HG03575 (cell line): ENCODE results near the gene CHSY3.

Experiments
- ATAC-seq: cut with Tn5 transposase; IDR thresholded peaks from one replicate; pipeline ENCODE4 v1.9.1; 2021; ENCODE audit not compliant: unreplicated experiment, insufficient number of reproducible peaks, low FRiP score; ENCODE audit errors: extremely low read depth

CHSY3 gene

DNA sequence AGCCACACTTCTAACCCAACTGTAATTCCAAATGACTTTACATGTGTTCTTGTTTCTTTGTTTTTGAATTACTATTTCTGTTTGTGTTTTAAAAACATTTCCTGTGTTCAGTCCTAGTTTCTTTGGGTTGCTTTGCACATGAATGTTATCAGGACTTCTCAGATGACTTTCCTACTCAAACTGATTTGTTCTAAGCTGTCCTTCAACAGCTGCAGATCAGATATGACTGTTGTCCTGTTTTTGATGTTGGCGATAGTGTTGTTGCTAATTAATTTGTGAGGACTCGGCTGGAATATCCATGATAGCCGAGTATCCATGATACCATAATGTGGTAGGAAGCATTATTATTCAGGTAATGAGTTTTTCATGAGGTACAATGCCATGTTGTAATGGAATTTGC, 98.6 kb downstream of the CHSY3 start:
- ATAC-seq = no peak

DNA sequence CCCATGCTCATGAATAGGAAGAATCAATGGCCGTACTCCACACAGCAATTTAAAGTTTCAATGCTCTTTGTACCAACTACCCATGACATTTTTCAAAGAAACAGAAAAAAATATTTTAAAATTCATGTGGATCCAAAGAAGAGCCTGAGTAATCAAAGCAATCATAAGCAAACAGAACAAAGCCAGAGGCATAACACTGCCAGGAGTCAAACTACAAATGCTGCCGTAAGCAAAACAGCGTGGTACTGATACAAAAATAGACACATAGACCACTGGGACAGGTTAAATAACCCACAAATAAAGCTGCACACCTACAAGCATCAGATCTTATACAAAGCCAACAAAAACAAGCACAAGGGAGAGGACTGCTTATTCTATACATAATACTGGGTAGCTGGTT, 107.7 kb downstream of the CHSY3 start:
- ATAC-seq = no peak

DNA sequence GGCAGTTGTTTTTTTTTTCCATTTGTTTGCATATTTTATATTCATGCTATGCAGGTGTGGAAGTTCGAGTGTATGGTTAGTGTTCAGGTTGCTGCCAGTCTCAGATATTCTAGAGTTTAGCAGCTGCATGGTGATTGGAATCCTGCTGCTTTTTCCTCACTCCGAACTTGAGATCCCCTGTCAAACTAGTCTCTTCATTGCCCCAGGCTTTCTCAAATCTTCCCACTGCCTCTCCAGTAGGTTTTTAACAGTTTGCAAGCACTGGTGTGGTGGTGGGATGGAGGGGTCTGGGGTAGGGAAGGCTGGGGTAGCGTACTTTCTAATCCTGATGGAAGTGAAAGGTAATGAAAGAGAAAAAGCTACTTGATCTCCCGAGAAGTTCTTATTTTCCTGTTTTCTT, 112.9 kb downstream of the CHSY3 start:
- no peak for ATAC-seq

DNA sequence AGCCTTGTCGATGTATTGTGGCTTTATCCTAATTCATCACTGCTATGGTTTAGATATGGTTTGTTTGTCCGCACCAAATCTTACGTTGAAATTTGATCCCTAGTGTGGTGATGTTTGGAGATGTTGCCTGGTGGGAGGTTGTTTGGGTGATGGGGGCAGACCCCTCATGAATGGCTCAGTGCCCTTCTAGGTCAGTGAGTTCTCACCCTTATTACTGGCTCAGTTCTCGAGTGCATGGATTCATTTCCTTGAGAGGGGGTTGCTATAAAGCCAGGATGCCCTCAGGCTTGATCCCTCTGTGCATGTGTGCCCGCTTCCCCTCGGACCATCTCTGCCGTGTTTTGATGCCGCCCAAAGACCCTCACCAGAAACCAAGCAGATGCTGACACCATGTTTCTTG, 114.4 kb downstream of the CHSY3 start:
- no peak for ATAC-seq

DNA sequence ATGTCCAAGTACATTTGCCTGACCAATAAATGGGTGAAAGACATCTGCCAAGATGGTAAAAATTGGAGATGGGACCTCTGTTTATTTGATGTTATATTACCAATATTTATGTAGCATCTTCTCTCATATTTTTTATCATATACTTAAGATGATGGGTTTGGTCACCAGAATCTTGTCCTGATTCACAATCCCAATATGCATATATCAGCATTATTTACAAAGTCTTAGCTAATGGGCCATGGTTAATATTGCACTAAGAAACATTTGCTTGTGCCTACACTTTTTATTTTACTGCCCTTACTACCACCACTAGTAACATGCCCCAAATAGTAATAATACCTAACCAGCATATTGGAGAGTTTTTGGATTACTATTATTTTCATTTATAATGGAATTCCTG, 116.7 kb downstream of the CHSY3 start:
- no peak for ATAC-seq

DNA sequence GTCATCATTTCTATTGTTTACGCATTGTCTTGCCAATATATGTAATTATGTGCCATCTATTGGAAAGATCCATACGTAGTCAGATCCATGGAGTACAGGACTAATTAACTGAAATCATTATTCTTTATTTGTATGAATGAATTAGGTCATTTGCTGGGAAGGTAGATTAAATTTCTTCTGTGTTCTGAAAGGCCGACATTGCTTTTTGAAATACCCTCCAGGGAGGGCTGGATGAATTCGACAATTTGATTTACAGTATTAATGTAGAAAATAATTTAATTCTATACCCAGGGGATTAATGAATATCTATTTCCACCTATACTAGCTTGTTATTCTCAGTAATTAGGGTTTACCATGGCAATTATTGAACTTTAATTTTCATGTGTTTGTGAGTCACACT, 117.6 kb downstream of the CHSY3 start:
- ATAC-seq = no peak

DNA sequence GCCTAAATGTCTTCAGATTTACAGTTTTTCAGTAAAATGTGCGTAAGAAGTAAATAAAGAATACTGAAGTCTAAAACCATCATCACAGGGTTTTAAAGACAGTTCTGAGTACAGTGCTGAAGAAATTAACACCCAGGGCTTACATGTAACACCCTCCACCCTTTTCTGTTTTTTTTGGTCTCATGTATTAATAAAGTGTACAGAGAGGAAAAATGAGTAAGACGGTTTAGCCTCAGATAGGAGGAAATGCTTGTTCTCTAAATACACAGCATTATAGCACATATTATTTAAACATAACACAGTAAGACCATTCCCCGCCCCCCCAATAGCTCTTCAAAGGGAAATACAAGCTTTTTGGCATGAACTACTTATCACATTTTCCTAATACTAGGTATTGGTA, 119.3 kb downstream of the CHSY3 start:
- ATAC-seq = no peak

DNA sequence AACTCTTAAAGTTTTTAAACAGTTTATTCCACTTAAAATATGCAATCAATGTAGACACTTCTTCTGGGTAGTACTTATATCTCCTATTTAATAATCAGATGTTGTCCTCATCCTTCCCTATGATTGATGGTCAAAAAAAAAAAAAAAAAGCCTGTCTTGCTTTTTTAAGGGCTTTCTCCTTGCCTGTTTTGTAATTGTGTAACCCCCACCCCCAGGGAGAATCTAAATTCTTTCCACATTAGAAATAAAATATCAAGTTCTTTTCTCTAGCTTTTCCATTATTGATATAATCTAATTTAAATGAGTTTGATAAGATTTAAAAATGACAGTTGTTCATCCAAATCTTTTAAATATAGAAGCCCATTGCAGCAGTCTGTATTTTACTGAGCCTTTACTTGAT, 119.7 kb downstream of the CHSY3 start:
- ATAC-seq = no peak

DNA sequence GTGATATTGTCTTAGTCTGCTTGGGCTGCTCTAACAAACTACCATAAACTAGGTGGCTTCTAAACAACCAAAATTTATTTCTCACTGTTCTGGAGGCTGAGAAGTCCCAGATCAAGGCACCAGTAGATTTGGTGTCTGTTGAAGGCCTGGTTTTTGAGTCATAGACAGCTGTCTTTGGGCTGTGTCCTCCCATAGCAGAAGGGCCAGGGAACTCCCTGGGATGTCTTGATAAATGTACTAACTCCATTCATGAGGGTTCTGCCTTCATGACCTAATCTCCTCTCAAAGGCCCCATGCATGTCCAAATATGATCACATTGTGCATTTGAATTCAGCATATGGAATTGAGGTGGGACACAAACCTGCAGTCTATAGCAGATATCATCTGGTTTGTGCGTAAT, 121.2 kb downstream of the CHSY3 start:
- no peak for ATAC-seq

DNA sequence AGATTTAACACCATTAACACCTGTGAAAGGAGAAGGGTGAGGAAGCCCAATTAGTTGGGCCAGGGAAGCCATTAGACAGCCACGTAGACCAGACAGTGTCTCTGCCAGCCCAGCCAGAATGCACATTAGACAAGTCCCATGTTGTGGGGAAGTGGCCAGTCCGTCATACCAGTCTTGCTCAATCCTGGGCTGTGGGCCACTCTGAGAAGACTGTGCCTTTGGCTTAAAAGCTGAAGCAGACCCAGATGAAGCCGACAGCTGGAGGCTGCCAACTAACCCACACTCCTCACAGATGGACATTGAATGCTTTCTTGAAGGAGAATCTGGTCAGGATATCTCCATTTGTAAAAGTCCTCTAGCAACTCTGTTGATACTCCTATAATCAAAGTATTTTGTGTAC, 128.5 kb downstream of the CHSY3 start:
- no peak for ATAC-seq

DNA sequence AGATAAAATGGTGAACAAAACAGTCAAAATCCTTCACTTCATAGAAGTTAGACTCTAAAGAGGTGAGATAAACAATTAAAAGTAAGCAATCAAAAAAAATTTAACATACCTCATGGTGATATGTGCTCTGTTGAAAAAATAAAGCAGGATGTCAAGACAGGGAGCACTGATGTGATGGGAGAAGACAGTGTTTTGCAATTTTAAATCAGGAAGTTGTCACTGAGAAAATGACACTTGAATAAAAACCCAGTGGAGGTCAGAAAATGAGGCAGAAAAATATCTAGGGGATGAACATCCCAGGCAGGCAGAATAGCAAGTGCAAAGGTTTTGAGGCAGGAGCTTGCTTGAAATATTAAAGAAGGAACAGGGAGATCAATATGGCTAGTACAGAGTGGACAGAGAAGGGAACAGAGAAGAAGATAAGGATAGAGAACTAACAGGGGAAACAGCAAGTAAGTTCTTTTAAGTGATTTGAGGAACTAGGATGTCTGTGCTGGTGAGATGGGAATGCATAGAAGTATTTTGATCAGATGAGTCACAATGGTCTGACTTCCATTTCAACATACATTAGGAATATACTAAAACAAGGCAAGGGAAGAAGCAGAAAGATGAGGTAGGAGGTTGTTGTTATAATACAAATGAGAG, 130.4 kb downstream of the CHSY3 start:
- ATAC-seq = no peak

DNA sequence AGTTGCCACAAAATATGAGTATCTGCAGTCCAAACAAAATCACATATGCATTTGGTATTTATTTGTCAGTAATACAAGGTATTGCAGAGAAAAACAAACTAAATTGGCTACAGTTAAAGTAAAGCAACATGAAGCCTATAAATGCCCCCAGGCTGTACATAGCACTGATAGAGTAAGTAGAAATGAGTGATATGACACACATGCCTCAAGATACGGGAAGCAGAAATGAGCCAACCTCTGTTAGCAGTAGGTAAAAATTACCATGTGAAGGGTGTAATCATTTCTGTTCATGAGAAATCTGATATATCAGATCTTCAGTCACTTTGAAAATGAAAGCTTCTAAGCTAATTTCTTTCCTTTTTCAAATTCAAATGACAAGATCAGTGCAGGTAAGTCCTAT, 131.1 kb downstream of the CHSY3 start:
- no peak for ATAC-seq

DNA sequence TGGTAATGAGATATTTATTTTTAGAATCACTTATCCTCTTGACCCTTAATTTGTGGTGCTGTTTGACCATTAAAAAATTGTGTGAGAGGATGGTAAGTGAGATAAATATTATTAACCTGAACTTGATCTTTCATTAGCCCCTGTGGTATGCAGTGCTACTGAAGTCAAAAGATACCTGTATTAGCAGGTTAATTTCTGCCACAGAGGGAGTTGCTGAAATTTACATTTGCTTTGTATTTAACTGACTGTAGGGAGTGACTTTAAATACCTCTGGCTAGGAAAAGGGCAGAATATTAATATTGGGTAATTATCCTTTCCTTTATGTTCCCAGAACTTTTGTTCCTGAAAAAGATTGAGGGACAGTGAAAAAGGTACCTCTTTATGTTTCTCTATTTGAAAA, 133.6 kb downstream of the CHSY3 start:
- ATAC-seq = no peak

DNA sequence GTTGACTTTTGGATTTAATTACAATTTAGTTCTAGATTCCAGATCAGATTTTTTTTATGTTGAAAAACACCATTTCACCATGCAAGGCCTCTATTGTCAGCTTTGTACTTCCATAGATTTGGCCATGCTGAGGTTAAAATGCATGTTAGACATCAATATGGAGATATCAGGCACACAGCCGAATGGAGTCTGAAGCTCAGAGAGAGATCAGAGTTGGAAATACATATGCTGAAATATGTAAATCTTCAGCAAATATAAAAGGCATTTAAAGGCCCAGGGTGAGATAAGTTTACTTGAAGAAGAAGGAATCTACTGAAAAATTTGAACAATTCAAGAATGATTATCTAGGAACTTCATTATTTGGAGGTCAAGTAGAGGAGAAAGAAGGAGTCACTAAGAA, 139.6 kb downstream of the CHSY3 start:
- no peak for ATAC-seq

DNA sequence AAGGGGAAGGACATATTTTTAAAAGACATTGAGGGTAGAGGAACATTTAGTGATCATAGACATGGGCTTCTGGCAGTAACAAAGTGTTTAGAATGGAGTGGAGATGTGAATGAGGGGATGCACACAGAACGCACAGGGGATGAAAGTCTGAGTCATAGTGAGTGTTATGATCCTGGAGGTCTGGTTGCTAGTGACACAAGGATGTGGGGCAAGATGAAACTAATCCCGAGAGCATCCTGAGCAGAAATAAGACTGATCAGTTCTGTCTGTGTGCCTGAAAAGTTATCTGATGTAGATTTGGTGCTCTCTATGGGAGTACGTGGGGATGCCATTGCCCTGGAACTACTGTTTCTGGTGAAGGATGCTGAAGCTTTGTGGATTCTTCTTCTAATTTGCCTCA, 141.1 kb downstream of the CHSY3 start:
- no peak for ATAC-seq

DNA sequence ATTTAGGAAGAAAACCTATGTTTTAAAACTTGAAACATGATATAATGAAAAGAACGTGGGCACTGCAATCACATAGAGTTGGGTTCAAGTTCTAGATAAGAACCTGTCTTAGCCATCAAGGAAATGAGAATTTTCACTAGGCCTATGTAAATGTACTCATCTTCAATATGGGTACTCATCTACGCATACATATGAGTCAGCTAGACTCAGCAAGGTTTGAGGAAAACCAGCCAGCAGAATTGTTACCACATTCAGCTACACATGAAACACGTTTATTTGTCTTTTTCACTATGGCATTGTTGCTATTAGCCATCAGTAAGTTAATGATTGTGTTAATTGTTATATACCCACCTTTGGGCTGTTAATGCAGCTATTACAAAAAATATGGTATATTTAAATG, 146.3 kb downstream of the CHSY3 start:
- ATAC-seq = no peak

DNA sequence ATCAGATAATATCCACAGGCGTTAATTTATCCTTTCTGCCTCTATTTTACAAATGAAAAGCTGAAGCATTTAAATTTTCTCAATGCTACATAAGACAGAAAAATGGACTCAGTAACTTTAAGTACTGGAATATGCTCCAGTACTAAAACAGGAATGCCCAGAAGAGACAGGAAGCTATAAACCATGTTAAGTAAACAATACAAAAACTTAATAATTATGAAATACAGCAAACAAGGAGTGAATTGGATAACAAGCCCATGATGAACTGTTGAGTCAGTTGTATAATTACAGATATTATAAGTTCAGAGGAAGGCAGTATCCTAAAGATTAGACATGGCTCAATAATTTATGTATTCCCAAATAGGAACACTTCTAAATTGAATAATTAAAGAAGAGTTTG, 148.5 kb downstream of the CHSY3 start:
- ATAC-seq = no peak

DNA sequence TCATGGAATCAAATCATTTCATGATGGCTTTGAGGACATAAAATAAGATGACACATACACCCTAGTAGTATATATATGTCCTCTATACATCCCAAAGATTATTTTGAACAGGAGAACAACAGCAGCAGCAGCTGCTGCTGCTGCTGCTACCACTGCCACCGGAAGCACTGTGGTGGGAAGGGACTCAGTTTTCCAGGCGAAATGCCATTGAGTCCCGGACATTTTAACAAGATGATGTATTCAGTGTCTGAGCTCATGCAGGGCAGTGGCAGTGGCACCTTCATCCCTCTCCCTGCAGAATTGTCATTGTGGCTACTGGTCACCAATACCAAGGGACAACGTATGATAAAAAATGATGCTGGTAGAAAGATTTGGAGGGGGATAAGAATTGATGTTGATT, 151.3 kb downstream of the CHSY3 start:
- ATAC-seq = no peak

DNA sequence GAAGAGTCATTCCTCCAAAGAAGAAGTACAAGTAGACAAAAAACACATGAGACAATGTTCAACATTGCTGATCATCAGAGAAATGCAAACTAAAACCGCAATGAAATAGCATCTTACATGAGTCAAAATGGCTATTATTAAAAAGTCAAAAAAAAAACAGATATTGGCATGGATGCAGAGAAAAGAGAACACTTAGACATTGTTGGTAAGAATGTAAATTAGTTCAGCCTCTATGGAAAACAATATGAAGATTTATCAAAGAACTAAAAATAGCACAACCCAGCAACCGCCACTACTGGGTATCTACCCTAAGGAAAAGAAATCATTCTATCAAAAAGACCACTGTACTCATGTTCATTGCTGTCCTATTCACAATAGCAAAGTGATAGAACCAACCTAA, 157.5 kb downstream of the CHSY3 start:
- ATAC-seq = no peak

DNA sequence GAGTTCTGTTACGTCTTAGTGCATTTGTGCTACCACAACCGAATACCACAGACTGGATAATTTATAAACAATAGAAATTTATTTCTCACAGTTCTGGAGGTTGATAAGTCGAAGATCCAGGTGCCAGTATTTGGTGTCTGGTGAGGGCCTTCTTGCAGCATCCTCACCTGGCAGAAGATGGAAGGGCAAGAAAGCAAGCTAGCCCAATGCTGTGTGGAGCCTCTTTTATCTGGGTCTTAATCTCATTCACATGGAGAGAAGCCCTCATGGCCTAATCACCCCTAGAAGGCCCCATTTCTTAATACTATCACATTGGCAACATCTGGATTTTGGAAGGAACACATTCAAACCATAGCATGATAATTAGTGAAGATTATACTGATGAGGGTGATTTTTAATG, 159.3 kb downstream of the CHSY3 start:
- no peak for ATAC-seq

DNA sequence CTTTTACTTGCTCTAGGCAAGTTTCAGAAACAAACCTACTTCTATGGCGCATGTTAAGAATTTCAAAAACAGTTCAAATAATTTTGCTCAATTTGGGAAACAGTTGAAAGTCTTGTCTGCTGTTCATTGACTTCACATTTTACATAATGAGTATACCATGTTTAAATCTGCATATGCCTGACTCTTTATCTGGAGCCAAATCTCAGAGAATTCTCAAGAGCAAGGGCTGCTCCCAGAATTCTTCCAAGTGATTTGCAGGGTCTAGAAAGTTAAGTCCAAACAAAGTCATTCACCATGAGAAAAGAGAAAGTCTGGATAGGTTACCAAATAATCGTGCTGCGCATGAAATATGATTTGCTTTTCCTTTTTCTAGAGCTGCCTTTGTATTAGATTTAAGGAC, 160.2 kb downstream of the CHSY3 start:
- no peak for ATAC-seq

DNA sequence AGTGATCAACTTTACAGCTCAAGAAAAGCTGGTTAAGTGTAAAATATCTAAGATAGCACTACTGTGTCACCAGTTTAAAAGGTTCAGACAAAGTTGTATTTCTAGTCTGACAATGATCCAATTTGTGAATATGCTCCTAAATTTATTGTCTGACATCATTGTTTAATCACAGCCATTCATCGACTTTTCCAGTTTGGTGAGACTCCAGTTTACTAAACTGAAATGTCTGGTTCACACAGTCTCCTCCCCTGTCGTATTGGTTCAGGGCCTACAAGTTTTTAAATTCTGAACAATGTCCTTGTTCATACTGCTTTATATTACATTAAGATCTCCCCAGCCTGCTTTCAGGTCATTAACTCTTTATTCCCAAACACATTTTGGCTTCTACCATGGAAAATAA, 161.4 kb downstream of the CHSY3 start:
- no peak for ATAC-seq
